ENCODE measurements around the gene KNDC1.

KNDC1 gene

GRCh38 chr10:133161486-133162109 is 1.6 kb downstream of the KNDC1 start:
- H3K36me3 ChIP-seq (ENCODE audit: control insufficient read depth in 5 of 5, insufficient read depth in 5 of 5, low read length in 5 of 5) = no peaks in the 10 kb centered on the region
- H3K4me1 ChIP-seq (ENCODE audit: control insufficient read depth in 5 of 5, insufficient read depth in 5 of 5, low read length in 5 of 5) = peaks cover 2 to 13% (median 11%) of the 10 kb centered on the region in 5 donors
- H3K9me3 ChIP-seq (ENCODE audit: control insufficient read depth in 5 of 5, low read length in 5 of 5) = peaks cover 0 to 2% (median 0%) of the 10 kb centered on the region in 5 donors
- H3K27ac ChIP-seq (ENCODE audit: low read depth, low read length) = no peak overlapping the region
- H3K27me3 ChIP-seq (ENCODE audit: control insufficient read depth in 5 of 5, insufficient read depth in 4 of 5, low read length in 5 of 5) = peaks cover 43 to 71% (median 53%) of the 10 kb centered on the region in 5 donors
- H3K9ac ChIP-seq (ENCODE audit: low read length in 5 of 5) = no peak overlapping the region
- no peak overlapping the region for H3K4me3 ChIP-seq (ENCODE audit: low read depth in 1 of 5, low read length in 5 of 5)

GRCh38 chr10:133162178-133162909 is 2.3 kb downstream of the KNDC1 start:
- Histone ChIP-seq H3K4me1 (ENCODE audit: control insufficient read depth in 5 of 5, insufficient read depth in 5 of 5, low read length in 5 of 5) (peaks cover 2 to 19% (median 13%) of the 10 kb centered on the region in 5 donors), H3K4me3 (ENCODE audit: low read depth in 1 of 5, low read length in 5 of 5) (no peak overlapping the region), H3K36me3 (ENCODE audit: control insufficient read depth in 5 of 5, insufficient read depth in 5 of 5, low read length in 5 of 5) (no peaks in the 10 kb centered on the region), H3K27me3 (ENCODE audit: control insufficient read depth in 5 of 5, insufficient read depth in 4 of 5, low read length in 5 of 5) (peaks cover 49 to 76% (median 57%) of the 10 kb centered on the region in 5 donors), H3K9ac (ENCODE audit: low read length in 5 of 5) (no peak overlapping the region), H3K27ac (ENCODE audit: low read depth, low read length) (no peak overlapping the region), H3K9me3 (ENCODE audit: control insufficient read depth in 5 of 5, low read length in 5 of 5) (peaks cover 0 to 2% (median 0%) of the 10 kb centered on the region in 5 donors)

GRCh38 chr10:133162910-133163856 is 3.2 kb downstream of the KNDC1 start:
- no peaks in the 10 kb centered on the region for H3K36me3 ChIP-seq (ENCODE audit: control insufficient read depth in 5 of 5, insufficient read depth in 5 of 5, low read length in 5 of 5)
- no peak overlapping the region for H3K27ac ChIP-seq (ENCODE audit: low read depth, low read length)
- no peak overlapping the region for H3K4me3 ChIP-seq (ENCODE audit: low read depth in 1 of 5, low read length in 5 of 5)
- peaks cover 50 to 72% (median 59%) of the 10 kb centered on the region in 5 donors for H3K27me3 ChIP-seq (ENCODE audit: control insufficient read depth in 5 of 5, insufficient read depth in 4 of 5, low read length in 5 of 5)
- H3K9ac ChIP-seq (ENCODE audit: low read length in 5 of 5) = no peak overlapping the region
- H3K4me1 ChIP-seq (ENCODE audit: control insufficient read depth in 5 of 5, insufficient read depth in 5 of 5, low read length in 5 of 5) = peaks cover 2 to 22% (median 13%) of the 10 kb centered on the region in 5 donors
- peaks cover 0 to 2% (median 0%) of the 10 kb centered on the region in 5 donors for H3K9me3 ChIP-seq (ENCODE audit: control insufficient read depth in 5 of 5, low read length in 5 of 5)

DNA sequence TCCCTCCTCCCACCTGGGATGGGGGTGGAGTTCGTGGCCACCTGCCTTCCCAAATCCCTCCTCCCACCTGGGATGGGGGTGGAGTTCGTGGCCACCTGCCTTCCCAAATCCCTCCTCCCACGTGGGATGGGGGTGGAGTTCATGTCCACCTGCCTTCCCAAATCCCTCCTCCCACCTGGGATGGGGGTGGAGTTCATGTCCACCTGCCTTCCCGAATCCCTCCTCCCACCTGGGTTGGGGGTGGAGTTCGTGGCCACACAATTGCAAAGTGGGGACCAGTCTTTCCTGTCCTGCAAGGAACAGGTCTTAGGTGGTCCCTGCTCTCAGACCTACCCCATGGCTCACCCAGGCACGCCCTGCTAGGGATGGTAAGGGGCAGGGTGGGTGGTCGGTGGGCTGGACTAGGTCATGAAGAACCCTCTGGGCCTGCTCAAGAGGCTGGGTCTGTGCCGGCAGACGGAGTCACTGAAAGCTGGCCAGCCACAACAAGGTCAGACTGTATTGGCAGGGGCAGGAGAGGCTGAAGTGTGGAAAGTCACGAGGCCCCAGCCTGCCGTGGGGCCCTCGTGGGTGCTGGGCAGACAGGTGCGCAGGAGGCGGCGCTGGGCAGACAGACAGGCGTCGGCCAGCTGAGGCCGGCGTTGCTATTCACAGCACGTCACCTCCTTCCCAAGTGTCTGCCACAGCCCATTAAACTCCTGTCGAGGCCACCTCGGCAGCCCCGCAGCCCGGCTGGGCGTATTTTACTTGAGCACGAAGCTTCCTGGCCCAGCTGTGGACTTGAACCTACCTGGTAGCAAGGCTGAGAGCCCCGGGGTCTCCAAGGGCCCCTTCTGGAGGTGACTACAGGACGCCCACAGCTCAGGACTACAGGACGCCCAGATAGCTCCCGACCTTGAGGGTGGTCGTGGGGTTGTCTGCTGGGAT is 4.1 kb downstream of the KNDC1 start:
- H3K9ac ChIP-seq (ENCODE audit: low read length in 5 of 5) = no peak overlapping the region
- H3K27me3 ChIP-seq (ENCODE audit: control insufficient read depth in 5 of 5, insufficient read depth in 4 of 5, low read length in 5 of 5) = peaks cover 47 to 67% (median 55%) of the 10 kb centered on the region in 5 donors

GRCh38 chr10:133164816-133165555 is 5.0 kb downstream of the KNDC1 start:
- H3K27me3 ChIP-seq (ENCODE audit: control insufficient read depth in 5 of 5, insufficient read depth in 4 of 5, low read length in 5 of 5) = peaks cover 48 to 66% (median 55%) of the 10 kb centered on the region in 5 donors
- H3K4me1 ChIP-seq (ENCODE audit: control insufficient read depth in 5 of 5, insufficient read depth in 5 of 5, low read length in 5 of 5) = peaks cover 2 to 22% (median 13%) of the 10 kb centered on the region in 5 donors
- H3K4me3 ChIP-seq (ENCODE audit: low read depth in 1 of 5, low read length in 5 of 5) = no peak overlapping the region
- H3K36me3 ChIP-seq (ENCODE audit: control insufficient read depth in 5 of 5, insufficient read depth in 5 of 5, low read length in 5 of 5) = no peaks in the 10 kb centered on the region
- no peak overlapping the region for H3K27ac ChIP-seq (ENCODE audit: low read depth, low read length)
- peaks cover 0 to 2% (median 0%) of the 10 kb centered on the region in 5 donors for H3K9me3 ChIP-seq (ENCODE audit: control insufficient read depth in 5 of 5, low read length in 5 of 5)
- no peak overlapping the region for H3K9ac ChIP-seq (ENCODE audit: low read length in 5 of 5)

More for the DNA sequence above, 4.1 kb downstream of the KNDC1 start:
- H3K27ac ChIP-seq (ENCODE audit: low read depth, low read length) = no peak overlapping the region
- H3K4me3 ChIP-seq (ENCODE audit: low read depth in 1 of 5, low read length in 5 of 5) = no peak overlapping the region
- peaks cover 0 to 2% (median 0%) of the 10 kb centered on the region in 5 donors for H3K9me3 ChIP-seq (ENCODE audit: control insufficient read depth in 5 of 5, low read length in 5 of 5)
- no peaks in the 10 kb centered on the region for H3K36me3 ChIP-seq (ENCODE audit: control insufficient read depth in 5 of 5, insufficient read depth in 5 of 5, low read length in 5 of 5)
- peaks cover 2 to 22% (median 13%) of the 10 kb centered on the region in 5 donors for H3K4me1 ChIP-seq (ENCODE audit: control insufficient read depth in 5 of 5, insufficient read depth in 5 of 5, low read length in 5 of 5)

- H3K9me3 ChIP-seq (ENCODE audit: control insufficient read depth in 5 of 5, low read length in 5 of 5) = peaks cover 0 to 2% (median 0%) of the 10 kb centered on the region in 5 donors
- no peak overlapping the region for H3K4me3 ChIP-seq (ENCODE audit: low read depth in 1 of 5, low read length in 5 of 5)
- H3K9ac ChIP-seq (ENCODE audit: low read length in 5 of 5) = no peak overlapping the region
- peaks cover 2 to 16% (median 8%) of the 10 kb centered on the region in 5 donors for H3K4me1 ChIP-seq (ENCODE audit: control insufficient read depth in 5 of 5, insufficient read depth in 5 of 5, low read length in 5 of 5)
- no peak overlapping the region for H3K27ac ChIP-seq (ENCODE audit: low read depth, low read length)
- H3K27me3 ChIP-seq (ENCODE audit: control insufficient read depth in 5 of 5, insufficient read depth in 4 of 5, low read length in 5 of 5) = peaks cover 44 to 64% (median 53%) of the 10 kb centered on the region in 5 donors
- H3K36me3 ChIP-seq (ENCODE audit: control insufficient read depth in 5 of 5, insufficient read depth in 5 of 5, low read length in 5 of 5) = no peaks in the 10 kb centered on the region
Observed at GRCh38 chr10:133165556-133166503, 5.8 kb downstream of the KNDC1 start.

DNA sequence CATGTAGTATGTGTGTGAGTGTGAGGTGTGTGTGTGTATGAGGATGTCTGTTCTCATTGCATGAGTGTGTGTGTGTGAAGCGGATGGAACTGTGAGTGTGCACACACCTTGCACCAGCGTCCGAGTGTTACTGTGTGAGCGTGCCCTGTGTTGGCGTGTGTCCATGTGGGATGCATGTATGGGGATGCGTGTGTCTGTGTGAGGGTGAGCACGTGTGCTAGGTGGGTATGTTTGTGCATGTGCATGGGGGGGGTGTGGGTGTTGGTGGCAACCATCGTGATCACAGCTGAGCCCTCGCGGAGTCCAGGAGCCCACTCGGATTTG is 6.4 kb downstream of the KNDC1 start:
- Histone ChIP-seq H3K27me3 (ENCODE audit: control insufficient read depth in 5 of 5, insufficient read depth in 4 of 5, low read length in 5 of 5) (peaks cover 37 to 58% (median 47%) of the 10 kb centered on the region in 5 donors), H3K9ac (ENCODE audit: low read length in 5 of 5) (no peak overlapping the region), H3K4me1 (ENCODE audit: control insufficient read depth in 5 of 5, insufficient read depth in 5 of 5, low read length in 5 of 5) (peaks cover 2 to 10% (median 3%) of the 10 kb centered on the region in 5 donors), H3K27ac (ENCODE audit: low read depth, low read length) (no peak overlapping the region), H3K9me3 (ENCODE audit: control insufficient read depth in 5 of 5, low read length in 5 of 5) (peaks cover 0 to 2% (median 0%) of the 10 kb centered on the region in 5 donors), H3K36me3 (ENCODE audit: control insufficient read depth in 5 of 5, insufficient read depth in 5 of 5, low read length in 5 of 5) (no peaks in the 10 kb centered on the region), H3K4me3 (ENCODE audit: low read depth in 1 of 5, low read length in 5 of 5) (no peak overlapping the region)
